GM19468 (cell line): ENCODE measurements around the gene ZBTB16.

Source experiments
- ATAC-seq: cut with Tn5 transposase; IDR thresholded peaks from one replicate; pipeline ENCODE4 v1.9.1; 2021; ENCODE audit warnings: mild to moderate bottlenecking, moderate library complexity, moderate number of reproducible peaks; ENCODE audit not compliant: unreplicated experiment; ENCODE audit errors: extremely low read depth

ZBTB16 gene

GRCh38 chr11:114063149-114063828 lies 3.8 kb downstream of the ZBTB16 start:
- ATAC-seq = no peak

GRCh38 chr11:114063829-114064201 lies 4.3 kb downstream of the ZBTB16 start:
- ATAC-seq = no peak

- no peak for ATAC-seq
Observed at GRCh38 chr11:114064216-114064615, 4.7 kb downstream of the ZBTB16 start.

GRCh38 chr11:114065094-114065493 lies 5.6 kb downstream of the ZBTB16 start:
- no peak for ATAC-seq

GRCh38 chr11:114066046-114066648 lies 6.6 kb downstream of the ZBTB16 start:
- ATAC-seq = no peak

- ATAC-seq = no peak
Observed at GRCh38 chr11:114068327-114068726, 8.8 kb downstream of the ZBTB16 start.

GRCh38 chr11:114070464-114071139 lies 11.1 kb downstream of the ZBTB16 start:
- no peak for ATAC-seq

GRCh38 chr11:114073007-114073827 lies 13.7 kb downstream of the ZBTB16 start:
- ATAC-seq = no peak

GRCh38 chr11:114073828-114074381 lies 14.4 kb downstream of the ZBTB16 start:
- ATAC-seq = no peak

GRCh38 chr11:114074546-114075343 lies 15.2 kb downstream of the ZBTB16 start:
- ATAC-seq = no peak

- no peak for ATAC-seq
Observed at GRCh38 chr11:114075344-114075610, 15.8 kb downstream of the ZBTB16 start.

GRCh38 chr11:114075891-114076441 lies 16.5 kb downstream of the ZBTB16 start:
- no peak for ATAC-seq

GRCh38 chr11:114076921-114077331 lies 17.4 kb downstream of the ZBTB16 start:
- ATAC-seq = no peak

- ATAC-seq = no peak
Observed at GRCh38 chr11:114077482-114078305, 18.2 kb downstream of the ZBTB16 start.

GRCh38 chr11:114078423-114078822 lies 18.9 kb downstream of the ZBTB16 start:
- ATAC-seq = no peak

- no peak for ATAC-seq
Observed at GRCh38 chr11:114079511-114080065, 20.1 kb downstream of the ZBTB16 start.

GRCh38 chr11:114080219-114080618 lies 20.7 kb downstream of the ZBTB16 start:
- ATAC-seq = no peak

GRCh38 chr11:114080769-114081168 lies 21.3 kb downstream of the ZBTB16 start:
- ATAC-seq = no peak
